BJ (cell line): ENCODE data around the gene APBB2. TPM values are rescaled to one million over a fixed set of nuclear protein-coding genes. Genes with fewer than 3 reads are reported as not detected.

ENCODE experiments used
- CTCF ChIA-PET: fragments of 350-600 bp; formaldehyde crosslinking; extraction: SDS; loops from one replicate; lab custom pipeline; 2021; ENCODE audit warnings: antibody characterized with exemption, inconsistent platforms; lab: Yijun Ruan, JAX
- POLR2A ChIA-PET: fragments of 300-600 bp; sonication (Branson Sonifier 250); formaldehyde crosslinking; extraction: SDS; loops from one replicate; lab custom pipeline; 2021; ENCODE audit warnings: antibody characterized with exemption; lab: Charles Lee
- DNase-seq: peaks from one replicate; pipeline ENCODE4 v3.0.0-alpha.2; 2011; ENCODE audit warnings: low read depth
- H3K27me3 ChIP-seq: 2 replicates; pipeline ENCODE4 v1.6.0; 2011; ENCODE audit warnings: low read length; ENCODE audit not compliant: control insufficient read depth, insufficient read depth
- H3K36me3 ChIP-seq: 2 replicates; pipeline ENCODE4 v1.5.1; 2011; ENCODE audit warnings: low read length; ENCODE audit not compliant: control insufficient read depth, insufficient read depth
- H3K4me3 ChIP-seq: 2 replicates; pipeline ENCODE4 v1.5.1; 2011; ENCODE audit warnings: low read depth, mild to moderate bottlenecking, control low read depth, low read length
- CTCF ChIP-seq: IDR thresholded peaks from 2 replicates; pipeline ENCODE4 v1.5.1; 2011; ENCODE audit warnings: low read depth, mild to moderate bottlenecking, control low read depth, inconsistent platforms, low read length, moderate library complexity; ENCODE audit not compliant: insufficient read depth
- polyA plus RNA-seq: library from polyadenylated mRNA; depleted of rRNA; stranded (reverse); fragments of >200 nt; gene quantifications from 2 replicates; pipeline ENCODE4 v1.2.3, GENCODE V29; 2011

The APBB2 gene
- polyA plus RNA-seq, 1 experiment = 50.3 TPM

DNA sequence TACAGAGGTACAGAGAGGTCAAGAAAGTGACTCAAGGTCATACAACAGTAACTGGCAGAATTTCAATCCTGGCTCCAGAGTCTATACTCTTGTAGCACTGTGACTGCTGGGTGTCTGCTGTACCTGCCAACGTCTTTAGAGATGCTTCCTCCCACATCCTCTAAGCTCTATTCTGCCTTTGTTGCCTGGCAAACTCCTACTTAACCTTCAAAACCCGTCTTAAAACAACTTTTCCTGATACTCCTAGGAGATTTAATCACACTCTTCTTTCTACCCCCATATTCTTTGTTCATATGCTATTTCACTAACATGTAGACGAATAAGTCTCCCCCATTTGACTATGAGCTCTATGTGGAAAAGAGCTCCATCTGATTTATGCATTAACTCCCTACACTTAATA, 16.8 kb downstream of the APBB2 start:
- ChIA-PET CTCF (interaction anchor here (1.3 to 1.5 kb wide), 2 partner anchors 16 to 273 kb away, joined by 4 to 5 read pairs; no protein-coding TSS in a partner anchor), POLR2A (interaction anchor here (1.0 kb wide), 1 partner anchor 20 kb away, joined by 3 read pairs; no protein-coding TSS in a partner anchor)
- no peak for TF ChIP-seq CTCF
- Histone ChIP-seq H3K27me3 (no peaks in the 10 kb centered on the region), H3K4me3 (no peak overlapping the region), H3K36me3 (no peaks in the 10 kb centered on the region; the same call in none of the 2 replicates)
- DNase-seq = no peak

DNA sequence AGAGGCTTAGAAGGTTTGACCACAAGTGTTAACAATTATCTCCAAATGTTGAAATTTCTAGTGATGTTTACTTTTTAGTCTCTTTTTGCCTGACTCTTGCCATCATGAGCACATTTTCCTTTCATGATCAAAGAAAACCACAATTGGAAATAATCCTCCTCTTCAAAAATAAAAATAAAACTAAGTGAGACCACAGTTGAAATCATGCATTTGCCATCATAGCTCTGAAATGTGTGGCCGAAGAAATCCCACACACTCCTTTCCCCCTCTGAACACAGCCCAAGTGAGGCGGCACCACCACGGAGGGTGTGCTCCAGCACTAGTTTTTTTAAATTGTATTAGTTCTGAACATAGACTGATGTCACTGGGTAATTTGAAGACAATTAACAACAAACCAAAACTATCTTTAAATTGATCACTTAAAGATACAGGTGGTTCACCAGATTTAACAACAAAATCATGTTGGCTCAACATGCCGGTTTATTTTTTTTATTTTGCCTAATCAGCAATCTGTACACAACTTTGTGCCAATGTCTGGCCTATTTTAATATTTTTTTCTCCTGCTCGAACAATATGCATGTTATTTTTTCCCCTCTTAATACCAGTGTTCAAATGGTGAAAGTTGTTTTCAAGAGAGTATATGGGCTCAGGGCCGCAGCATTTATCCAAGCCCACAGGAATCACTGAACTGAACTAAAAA, 17.6 kb downstream of the APBB2 start:
- TF ChIP-seq CTCF = no peak
- DNase-seq = no peak
- Histone ChIP-seq H3K27me3 (no peaks in the 10 kb centered on the region), H3K4me3 (no peak overlapping the region), H3K36me3 (no peaks in the 10 kb centered on the region; the same call in none of the 2 replicates)
- POLR2A ChIA-PET = interaction anchor here (1.0 kb wide), 1 partner anchor 20 kb away, joined by 3 read pairs; no protein-coding TSS in a partner anchor
- CTCF ChIA-PET = no interaction called here

GRCh38 chr4:41192136-41192535, 22.2 kb downstream of the APBB2 start:
- CTCF ChIA-PET = interaction anchor here (1.1 kb wide), 1 partner anchor 49 kb away, joined by 3 read pairs; no protein-coding TSS in a partner anchor
- DNase-seq = no peak
- POLR2A ChIA-PET = no interaction called here

DNA sequence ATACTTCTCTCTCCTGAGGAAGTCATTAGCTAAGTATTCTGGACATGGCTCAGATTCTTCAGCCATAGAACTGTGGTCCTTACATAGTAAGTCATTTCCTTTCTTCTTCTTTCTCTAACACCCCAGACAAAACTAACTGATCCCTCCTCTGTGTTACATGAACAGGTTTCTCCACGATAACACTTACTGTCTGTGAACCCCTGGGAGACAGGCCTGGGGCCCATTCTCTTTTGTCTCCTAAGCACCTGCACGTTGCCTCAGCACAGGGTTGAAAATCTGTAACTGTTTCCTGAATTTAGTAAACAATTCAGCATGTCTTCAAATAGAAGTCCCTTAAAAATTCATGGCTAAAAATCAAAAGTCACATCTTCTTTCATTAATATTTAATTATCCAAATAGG, 24.7 kb downstream of the APBB2 start:
- CTCF ChIA-PET = no interaction called here
- H3K4me3 ChIP-seq = no peak overlapping the region
- no peaks in the 10 kb centered on the region for H3K27me3 ChIP-seq
- no peak for DNase-seq
- POLR2A ChIA-PET = no interaction called here
- no peaks in the 10 kb centered on the region; the same call in 1 of the 2 replicates for H3K36me3 ChIP-seq
- no peak for TF ChIP-seq CTCF

More at GRCh38 chr4:41192136-41192535, 22.2 kb downstream of the APBB2 start:
- H3K36me3 ChIP-seq = no peaks in the 10 kb centered on the region; the same call in 1 of the 2 replicates
- no peak overlapping the region for H3K4me3 ChIP-seq
- TF ChIP-seq CTCF = no peak
- no peaks in the 10 kb centered on the region for H3K27me3 ChIP-seq

- ChIA-PET CTCF (no interaction called here), POLR2A (no interaction called here)
- Histone ChIP-seq H3K36me3 (no peaks in the 10 kb centered on the region; the same call in 1 of the 2 replicates), H3K27me3 (no peaks in the 10 kb centered on the region), H3K4me3 (no peak overlapping the region)
- no peak for TF ChIP-seq CTCF
- DNase-seq = no peak
These were observed 25.3 kb downstream of the APBB2 start for GRCh38 chr4:41189076-41189475.
